Esophagus (tissue), 2 donors: ENCODE results near the gene RPS6KB2. TPM values are rescaled to one million over a fixed set of nuclear protein-coding genes. Genes with fewer than 3 reads are reported as not detected.

Source experiments
- polyA plus RNA-seq, 2 donors: library from polyadenylated mRNA; stranded (reverse); fragments of 200-250 nt; gene quantifications; one replicate each; pipeline ENCODE4 v1.2.3, GENCODE V29; 2013
- donor health status: healthy with polysubstance abuse.
- donor health status: Bipolar disorder and iron deficiency.

Gene RPS6KB2
- polyA plus RNA-seq, 2 donors: 79.6 to 85.9 TPM

Other genes starting within 250 kb of the RPS6KB2 start
- gene GRK2, start 162.0 kb upstream of the RPS6KB2 start, polyA plus RNA-seq: 10 to 100 TPM; 62.4 to 74.2 TPM
- 10 to 100 TPM; 36.8 to 87.3 TPM for gene ANKRD13D, start 139.2 kb upstream of the RPS6KB2 start, polyA plus RNA-seq
- gene SSH3, start 125.0 kb upstream of the RPS6KB2 start, polyA plus RNA-seq: 10 to 100 TPM; 38.6 to 55.6 TPM
- gene POLD4, start 74.9 kb upstream of the RPS6KB2 start, polyA plus RNA-seq: 100 to 1,000 TPM; 112 to 114 TPM
- gene CLCF1, start 54.9 kb upstream of the RPS6KB2 start, polyA plus RNA-seq: 1 to 10 TPM; 1.4 to 2.2 TPM
- 10 to 100 TPM; 17.5 to 26.2 TPM for gene RAD9A, start 36.5 kb upstream of the RPS6KB2 start, polyA plus RNA-seq
- 100 to 1,000 TPM; 105 to 149 TPM for gene PPP1CA, start 26.6 kb upstream of the RPS6KB2 start, polyA plus RNA-seq
- 1 to 10 TPM; 3.9 to 6.2 TPM for gene TBC1D10C, start 24.4 kb upstream of the RPS6KB2 start, polyA plus RNA-seq
- under 1 TPM; 0.21 to 0.29 TPM for gene CARNS1, start 12.8 kb upstream of the RPS6KB2 start, polyA plus RNA-seq
- gene PTPRCAP, start 9.2 kb downstream of the RPS6KB2 start, polyA plus RNA-seq: 1 to 10 TPM; 6.2 to 6.5 TPM
- gene CORO1B, start 15.0 kb downstream of the RPS6KB2 start, polyA plus RNA-seq: 100 to 1,000 TPM in 1 of 2 donors, 10 to 100 TPM in 1; 70.7 to 114 TPM
- gene GPR152, start 24.2 kb downstream of the RPS6KB2 start, polyA plus RNA-seq: not detected
- gene CABP4, start 26.9 kb downstream of the RPS6KB2 start, polyA plus RNA-seq: under 1 TPM; 0.14 to 0.39 TPM
- 100 to 1,000 TPM; 154 to 160 TPM for gene TMEM134, start 40.8 kb downstream of the RPS6KB2 start, polyA plus RNA-seq
- gene AIP, start 54.5 kb downstream of the RPS6KB2 start, polyA plus RNA-seq: 10 to 100 TPM; 34.1 to 41.5 TPM
- 10 to 100 TPM; 18.2 to 29.3 TPM for gene PITPNM1, start 76.9 kb downstream of the RPS6KB2 start, polyA plus RNA-seq
- gene CDK2AP2, start 79.7 kb downstream of the RPS6KB2 start, polyA plus RNA-seq: 10 to 100 TPM; 49.4 to 52.2 TPM
- not detected for gene CABP2, start 95.0 kb downstream of the RPS6KB2 start, polyA plus RNA-seq
- 1,000 to 10,000 TPM; 3,504 to 3,523 TPM for gene GSTP1, start 155.3 kb downstream of the RPS6KB2 start, polyA plus RNA-seq
- 100 to 1,000 TPM; 122 to 137 TPM for gene NDUFV1, start 178.4 kb downstream of the RPS6KB2 start, polyA plus RNA-seq
- 10 to 100 TPM; 43.1 to 59.3 TPM for gene NUDT8, start 201.4 kb downstream of the RPS6KB2 start, polyA plus RNA-seq
- gene TBX10, start 211.3 kb downstream of the RPS6KB2 start, polyA plus RNA-seq: not detected
- under 1 TPM; 0.08 to 0.11 TPM for gene ACY3, start 222.2 kb downstream of the RPS6KB2 start, polyA plus RNA-seq
- gene ALDH3B2, start 246.1 kb downstream of the RPS6KB2 start, polyA plus RNA-seq: 100 to 1,000 TPM in 1 of 2 donors, 10 to 100 TPM in 1; 62.8 to 120 TPM